GM19455 (cell line): ENCODE data around the gene MCHR1.

ENCODE experiments used
- ATAC-seq: cut with Tn5 transposase; IDR thresholded peaks from one replicate; pipeline ENCODE4 v1.9.1; 2021; ENCODE audit not compliant: unreplicated experiment

The MCHR1 gene, protein sequence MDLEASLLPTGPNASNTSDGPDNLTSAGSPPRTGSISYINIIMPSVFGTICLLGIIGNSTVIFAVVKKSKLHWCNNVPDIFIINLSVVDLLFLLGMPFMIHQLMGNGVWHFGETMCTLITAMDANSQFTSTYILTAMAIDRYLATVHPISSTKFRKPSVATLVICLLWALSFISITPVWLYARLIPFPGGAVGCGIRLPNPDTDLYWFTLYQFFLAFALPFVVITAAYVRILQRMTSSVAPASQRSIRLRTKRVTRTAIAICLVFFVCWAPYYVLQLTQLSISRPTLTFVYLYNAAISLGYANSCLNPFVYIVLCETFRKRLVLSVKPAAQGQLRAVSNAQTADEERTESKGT

GRCh38 chr22:40679249-40679963 lies at the start of gene MCHR1:
TSS of gene MCHR1 (plus strand) at chr22:40679484. CDS start at chr22:40679653, 169 bp downstream.
- ATAC-seq, result no peak

GRCh38 chr22:40631925-40632324 lies 47.4 kb upstream of the MCHR1 start:
- no peak for ATAC-seq

DNA sequence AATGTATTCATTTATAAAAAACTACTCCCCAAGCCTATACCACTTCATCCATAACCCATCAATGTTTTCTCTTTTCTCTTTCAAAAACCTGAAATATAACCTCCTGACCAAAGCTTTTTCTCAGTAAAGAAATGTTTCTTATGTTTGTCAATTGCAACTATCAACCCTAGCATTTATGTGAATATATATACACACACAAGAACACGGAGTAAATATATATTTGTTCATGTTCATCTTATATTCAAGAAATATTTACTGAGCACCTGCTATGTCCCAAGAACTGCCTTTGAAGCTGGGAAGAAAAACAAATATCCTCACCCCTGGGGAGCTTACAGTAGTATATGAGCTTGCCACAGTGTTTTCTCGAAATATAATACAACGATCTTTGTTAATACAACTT lies 46.2 kb upstream of the MCHR1 start:
- ATAC-seq, result no peak

- ATAC-seq, result no peak
These were observed 45.0 kb upstream of the MCHR1 start for GRCh38 chr22:40634119-40634903.

- ATAC-seq, result no peak
These were observed 44.0 kb upstream of the MCHR1 start for GRCh38 chr22:40635043-40635939.

DNA sequence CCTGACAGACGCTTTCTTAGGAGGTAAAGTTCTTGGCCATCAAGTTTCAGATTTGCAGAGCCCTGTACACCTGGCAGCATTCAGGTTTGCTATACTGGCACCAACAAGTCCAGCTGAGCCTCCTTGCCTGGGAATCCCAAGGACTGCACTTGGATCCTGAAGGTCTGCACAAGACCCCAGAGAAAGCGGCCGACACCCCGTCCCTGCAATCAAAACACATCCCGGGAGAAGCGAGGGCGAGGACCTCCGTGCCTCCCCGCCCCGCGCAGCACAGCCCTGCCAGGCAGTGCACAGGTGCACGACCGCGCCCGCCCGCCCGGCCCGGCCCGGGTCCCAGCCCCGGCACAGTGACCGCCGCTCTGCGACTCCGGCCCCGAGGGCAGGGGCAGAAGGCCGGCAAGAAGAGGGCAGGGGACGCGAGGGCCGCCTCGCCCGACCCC lies 43.3 kb upstream of the MCHR1 start:
- ATAC-seq, result peak; percentile 9

DNA sequence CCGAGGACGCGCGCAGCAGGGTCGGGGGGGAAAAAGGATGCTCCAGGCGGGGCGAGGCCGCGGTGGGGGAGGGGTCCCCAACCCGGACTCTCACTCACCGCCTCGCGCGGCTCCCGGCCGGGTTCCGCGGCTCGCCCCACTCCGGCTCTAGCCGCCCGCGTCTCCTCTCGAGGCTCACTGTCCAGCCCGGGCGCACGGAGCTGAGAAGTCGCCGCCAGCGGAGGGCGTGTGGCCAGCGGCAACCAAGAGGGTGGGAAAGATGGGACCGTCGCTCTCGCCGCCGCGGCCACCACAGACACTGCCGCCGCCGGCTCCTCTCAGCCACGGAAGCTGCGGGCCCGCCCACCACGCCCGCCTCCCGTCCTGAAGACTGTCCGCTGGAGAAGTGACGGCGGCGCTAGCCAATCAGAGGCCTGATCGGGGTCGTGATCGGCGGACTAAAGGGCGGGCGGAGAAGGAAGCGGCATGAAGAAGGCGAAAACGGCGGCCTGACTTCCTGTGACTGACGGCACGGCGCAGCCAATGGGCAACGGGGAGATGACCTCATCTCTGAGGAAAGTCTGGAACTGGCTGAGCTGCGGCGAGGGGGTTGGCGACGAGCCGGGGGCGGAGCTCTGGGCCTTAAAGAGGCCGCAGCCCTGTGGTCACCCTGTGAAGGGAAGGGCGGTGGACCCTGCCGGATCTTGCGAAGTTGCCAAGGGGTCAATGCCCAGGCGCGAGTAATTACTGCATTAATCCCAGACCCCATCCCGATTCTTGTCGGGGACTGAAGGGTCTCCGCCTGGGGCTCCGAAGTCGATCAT lies 42.7 kb upstream of the MCHR1 start, which contains the start of gene MRTFA:
Gene MRTFA (minus strand): TSS at position 340 of the 803 bp plus-strand sequence.
- peak; percentile 88 for ATAC-seq

- ATAC-seq, result peak; percentile 8
These were observed 41.8 kb upstream of the MCHR1 start for GRCh38 chr22:40637183-40638150.

DNA sequence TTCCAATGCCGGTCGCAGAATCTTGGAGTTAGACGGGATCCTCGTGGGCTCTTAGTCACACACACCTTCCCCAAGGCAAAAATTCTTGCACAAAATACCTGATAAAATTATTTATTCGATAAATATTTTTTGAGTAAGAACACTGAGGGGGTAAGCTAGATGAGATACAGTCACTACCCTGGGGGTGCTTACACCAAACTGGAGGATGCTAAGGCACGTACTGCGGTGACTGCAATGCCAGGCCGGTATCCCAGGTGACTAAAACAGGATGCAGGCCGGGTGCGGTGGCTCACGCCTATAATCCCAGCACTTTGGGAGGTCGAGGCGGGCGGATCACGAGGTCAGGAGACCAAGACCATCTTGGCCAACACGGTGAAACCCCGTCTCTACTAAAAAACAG lies 41.0 kb upstream of the MCHR1 start:
- ATAC-seq, result no peak

DNA sequence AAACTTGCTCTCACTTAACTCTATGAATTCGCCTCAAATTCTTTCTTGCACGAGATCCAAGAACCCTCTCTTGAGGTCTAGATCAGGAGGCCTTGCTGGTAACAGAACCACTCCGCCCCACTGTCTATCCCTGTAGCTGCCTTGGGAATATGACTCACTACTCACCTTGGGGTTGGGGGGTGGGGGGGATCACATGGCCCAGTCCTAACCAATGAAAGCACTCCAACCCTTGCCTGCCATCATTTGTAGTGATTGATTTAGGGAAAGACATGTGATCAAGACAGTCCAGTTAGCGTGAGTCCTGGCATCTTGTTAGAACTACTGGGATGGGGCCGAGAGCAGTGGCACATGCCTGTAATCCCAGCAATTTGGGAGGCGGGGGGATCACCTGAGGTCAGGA lies 38.0 kb upstream of the MCHR1 start:
- no peak for ATAC-seq

- ATAC-seq, result no peak
These were observed 37.0 kb upstream of the MCHR1 start for GRCh38 chr22:40642316-40642715.

- no peak for ATAC-seq
These were observed 33.6 kb upstream of the MCHR1 start for GRCh38 chr22:40645579-40646197.

DNA sequence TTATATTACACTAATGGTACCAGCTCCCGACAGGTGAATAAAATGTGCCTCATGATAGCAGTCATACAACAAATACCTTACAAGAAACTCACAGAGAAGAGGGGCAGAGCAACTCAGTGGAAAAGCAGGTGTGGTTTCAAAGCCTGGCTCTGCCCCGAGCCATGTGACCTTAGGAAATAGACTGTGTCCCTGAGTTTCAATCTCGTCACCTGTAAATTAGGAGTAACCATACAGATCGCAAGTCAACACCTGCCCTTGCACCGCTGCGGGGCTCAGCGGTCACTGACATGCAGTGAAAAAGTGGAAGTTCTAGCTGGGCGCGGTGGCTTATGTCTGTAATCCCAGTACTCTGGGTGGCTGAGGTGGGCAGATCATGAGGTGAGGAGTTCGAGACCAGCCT lies 30.9 kb upstream of the MCHR1 start:
- ATAC-seq, result no peak

DNA sequence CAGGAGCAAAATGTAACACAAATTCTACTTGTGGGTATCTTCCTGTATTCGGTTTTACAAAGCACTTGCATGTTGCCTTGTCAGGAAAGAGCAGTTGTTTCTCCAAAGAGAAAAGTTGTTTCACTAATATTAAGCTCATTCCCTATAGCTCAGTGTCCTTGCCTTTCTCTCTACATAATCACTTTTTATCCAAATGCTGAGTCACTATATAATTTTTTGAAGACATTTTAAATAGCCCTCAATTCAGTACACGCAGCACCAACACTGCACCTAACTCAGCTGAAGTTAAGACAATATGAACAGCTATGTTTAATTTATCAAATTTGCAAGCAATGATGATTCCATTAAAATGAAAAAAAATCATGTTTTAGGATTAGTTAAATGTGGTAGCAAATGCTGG lies 28.2 kb upstream of the MCHR1 start:
- no peak for ATAC-seq

DNA sequence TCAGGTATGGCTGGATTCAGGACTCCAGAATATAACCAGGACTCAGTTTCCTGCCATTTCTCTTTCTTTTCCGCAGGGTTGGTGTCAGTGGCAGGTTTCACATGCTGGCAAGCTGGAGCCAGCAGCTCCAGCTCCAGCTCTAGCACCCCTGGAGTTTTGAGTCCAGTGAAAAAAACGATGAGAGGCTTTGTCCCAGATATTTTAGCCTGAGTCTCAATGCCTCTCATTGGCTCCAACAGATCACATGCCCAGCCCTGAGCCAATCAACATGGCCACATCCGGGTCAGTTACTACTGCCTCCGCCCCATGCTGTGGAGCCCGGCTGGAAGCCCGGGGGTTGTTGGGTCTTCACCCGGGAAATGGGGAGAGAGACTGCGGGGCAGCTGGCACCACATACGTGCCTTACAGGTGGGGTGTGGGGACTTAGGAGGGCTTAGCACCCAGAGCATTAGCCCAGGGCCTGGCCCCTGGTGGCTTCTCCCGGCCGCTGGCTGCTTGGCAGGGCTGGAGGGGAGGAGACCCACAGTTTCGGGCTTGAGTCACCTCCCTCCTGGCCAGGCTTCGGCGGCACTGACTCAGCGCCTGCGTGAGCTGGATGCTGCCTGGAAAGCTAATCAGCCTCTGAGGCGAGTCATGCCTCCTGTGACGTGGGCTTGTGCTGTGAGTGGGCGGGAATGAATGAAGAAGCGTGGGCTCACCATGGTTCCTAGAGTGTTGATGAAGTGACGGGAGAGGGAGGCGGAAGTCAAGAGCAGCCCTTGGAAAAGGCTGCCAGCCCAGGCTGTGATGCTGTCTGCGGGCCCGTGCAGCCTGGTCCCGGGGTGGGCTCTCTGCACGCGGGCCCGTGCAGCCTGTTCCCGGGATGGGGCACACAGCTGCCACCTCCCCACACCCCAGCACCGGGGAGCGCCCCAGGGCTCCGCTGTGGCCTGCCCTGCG lies 27.5 kb upstream of the MCHR1 start:
- peak; percentile 84 for ATAC-seq

DNA sequence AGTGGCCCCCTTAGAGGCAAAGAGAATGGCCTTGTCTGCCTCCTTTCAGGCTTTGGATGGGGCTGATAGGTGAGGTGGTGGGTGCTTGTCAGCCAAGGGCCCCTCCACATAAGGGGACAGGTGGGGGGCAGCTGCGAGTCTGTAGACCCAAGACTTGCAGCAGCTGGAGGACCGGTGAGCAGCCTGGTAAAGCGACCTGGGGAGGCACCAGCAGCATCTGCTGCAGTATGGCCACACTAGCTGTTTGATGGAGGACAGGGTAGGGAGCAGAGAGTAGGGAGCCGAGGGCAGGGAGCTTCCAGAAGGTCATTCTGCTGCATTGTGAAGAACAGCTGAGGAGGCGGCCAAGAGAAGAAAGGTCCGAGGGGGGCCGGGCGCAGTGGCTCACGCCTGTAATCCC lies 25.9 kb upstream of the MCHR1 start:
- ATAC-seq, result no peak
